HepG2 (cell line): Measurements from ENCODE around the gene GATA1. TPM values are rescaled to one million over a fixed set of nuclear protein-coding genes. Genes with fewer than 3 reads are reported as not detected.

Experiments
- ATAC-seq: fragments of 200-7000 bp; cut with Tn5 transposase; 3 replicates; pipeline ENCODE4 v1.9.1; 2020; ENCODE audit warnings: mild to moderate bottlenecking, moderate library complexity
- BruUV-seq: library from RNA; stranded (reverse); fragments of 400-500 nt; replicated peaks from 2 replicates; lab custom pipeline; 2021; lab: Mats Ljungman, UMichigan
- CTCF ChIA-PET: fragments of 300-600 bp; formaldehyde crosslinking; extraction: SDS; loops from one replicate; lab custom pipeline; 2021; ENCODE audit warnings: low total read pairs, inconsistent platforms, low intra/inter-chr PET ratio; lab: Yijun Ruan, JAX
- POLR2A ChIA-PET: fragments of 350-600 bp; sonication (Branson Sonifier 250); formaldehyde crosslinking; loops from one replicate; lab custom pipeline; 2020; ENCODE audit warnings: antibody characterized with exemption, inconsistent platforms; lab: Yijun Ruan, JAX
- DNase-seq: peaks from one replicate; pipeline ENCODE4 v3.0.0-alpha.2; 2015; ENCODE audit warnings: low spot score
- FAIRE-seq: peaks from 3 replicates; lab custom pipeline; 2011; peaks lifted over from hg19 to GRCh38; lab: Jason Lieb, UNC
- H2AFZ ChIP-seq: one replicate; pipeline ENCODE4 v1.6.1; 2011; ENCODE audit warnings: low read length, inconsistent platforms
- H3K27ac ChIP-seq: fragments of 300-600 bp; 3 replicates; pipeline ENCODE4 v1.8.0; 2011; ENCODE audit warnings: mixed run types, mild to moderate bottlenecking, mixed read lengths, low read length, inconsistent platforms; ENCODE audit not compliant: insufficient read depth; ENCODE audit errors: extremely low read length
- H3K27me3 ChIP-seq, 2 experiments: fragments of 200-600 bp in 1 of 2; 2 replicates in 1 of 2; 3 replicates in 1 of 2; pipeline versions ENCODE4 v1.6.0 to v1.8.0; 2011; ENCODE audit warnings: low read length in 2 of 2, mild to moderate bottlenecking in 2 of 2, moderate library complexity in 2 of 2, inconsistent platforms in 1 of 2; ENCODE audit not compliant: insufficient read depth in 2 of 2, control insufficient read depth in 1 of 2
- H3K36me3 ChIP-seq, 2 experiments: fragments of 200-600 bp in 1 of 2; replicated peaks in 1 of 2; 2 replicates in 1 of 2; 3 replicates in 1 of 2; pipeline versions ENCODE4 v1.5.1 to v1.8.0; 2011; ENCODE audit warnings: low read length in 2 of 2, inconsistent platforms in 1 of 2; ENCODE audit not compliant: insufficient read depth in 2 of 2, control insufficient read depth in 1 of 2
- H3K4me1 ChIP-seq: 2 replicates; pipeline ENCODE4 v1.5.1; 2012; ENCODE audit warnings: low read length, inconsistent platforms; ENCODE audit not compliant: insufficient read depth
- H3K4me2 ChIP-seq: 2 replicates; pipeline ENCODE4 v1.6.0; 2011; ENCODE audit warnings: low read depth, low read length, inconsistent platforms
- H3K4me3 ChIP-seq, 3 experiments: fragments of 200-600 bp in 1 of 3; sonication (generic), shearing (Covaris generic) in 1 of 3; replicated peaks in 1 of 3; 2 replicates each; pipeline ENCODE4 v1.5.1; 2011 to 2016; ENCODE audit warnings: low read length in 3 of 3, inconsistent platforms in 2 of 3, low read depth in 2 of 3, mild to moderate bottlenecking in 2 of 3, control low read depth in 1 of 3, mixed read lengths in 1 of 3; ENCODE audit not compliant: insufficient read depth in 1 of 3
- H3K79me2 ChIP-seq: one replicate; pipeline ENCODE4 v1.6.1; 2011; ENCODE audit warnings: low read length, inconsistent platforms; ENCODE audit not compliant: insufficient read depth
- H3K9ac ChIP-seq: 2 replicates; pipeline ENCODE4 v1.6.0; 2011; ENCODE audit warnings: mild to moderate bottlenecking, low read depth, low read length, inconsistent platforms; ENCODE audit not compliant: insufficient read depth
- H3K9me3 ChIP-seq: 2 replicates; pipeline ENCODE4 v1.5.1; 2012; ENCODE audit warnings: mild to moderate bottlenecking, low read length
- H4K20me1 ChIP-seq: 2 replicates; pipeline ENCODE4 v1.6.0; 2011; ENCODE audit warnings: inconsistent platforms, mild to moderate bottlenecking, low read length, moderate library complexity; ENCODE audit not compliant: insufficient read depth
- DR1 ChIP-seq: sonication (generic); formaldehyde crosslinking; IDR thresholded peaks from 2 replicates; pipeline ENCODE4 v1.8.0; 2021; ENCODE audit warnings: mild to moderate bottlenecking, missing genetic modification reagents, inconsistent platforms
- FIP1L1 ChIP-seq: fragments of 200-400 bp; formaldehyde crosslinking; IDR thresholded peaks from 2 replicates; pipeline ENCODE4 v1.6.1; 2018; ENCODE audit warnings: low read depth, mild to moderate bottlenecking, low read length, moderate library complexity, borderline replicate concordance; ENCODE audit not compliant: insufficient read depth
- FOXM1 ChIP-seq: sonication (generic); formaldehyde crosslinking; IDR thresholded peaks from 2 replicates; pipeline ENCODE4 v1.5.0; 2020; ENCODE audit warnings: missing genetic modification reagents
- HHEX ChIP-seq: IDR thresholded peaks from 2 replicates; pipeline ENCODE4 v1.6.1; 2016; ENCODE audit warnings: control low read depth
- HIVEP1 ChIP-seq: sonication (generic); formaldehyde crosslinking; IDR thresholded peaks from 2 replicates; pipeline ENCODE4 v1.4.0; 2020; ENCODE audit warnings: mild to moderate bottlenecking, missing genetic modification reagents
- HOXA9 ChIP-seq: sonication (generic); formaldehyde crosslinking; IDR thresholded peaks from 2 replicates; pipeline ENCODE4 v1.8.1; 2022; ENCODE audit warnings: missing genetic modification reagents, mild to moderate bottlenecking, moderate library complexity, borderline replicate concordance
- KDM3A ChIP-seq: IDR thresholded peaks from 2 replicates; pipeline ENCODE4 v1.6.1; 2018; ENCODE audit warnings: low read depth, missing compliant biosample characterization
- KLF12 ChIP-seq: sonication (generic); formaldehyde crosslinking; IDR thresholded peaks from 2 replicates; pipeline ENCODE4 v1.4.0; 2020; ENCODE audit warnings: missing genetic modification reagents, borderline replicate concordance
- MATR3 ChIP-seq: sonication (generic); formaldehyde crosslinking; IDR thresholded peaks from 2 replicates; pipeline ENCODE4 v1.4.0; 2020; ENCODE audit warnings: missing genetic modification reagents
- MIER2 ChIP-seq: IDR thresholded peaks from 2 replicates; pipeline ENCODE4 v1.6.1; 2016; ENCODE audit warnings: missing biosample characterization, missing genetic modification reagents
- MIXL1 ChIP-seq: IDR thresholded peaks from 2 replicates; pipeline ENCODE4 v1.6.1; 2016
- RBM39 ChIP-seq: fragments of 200-400 bp; formaldehyde crosslinking; IDR thresholded peaks from one replicate; pipeline ENCODE4 v1.6.1; 2018; ENCODE audit warnings: antibody characterized with exemption, mild to moderate bottlenecking, low read depth, low read length; ENCODE audit not compliant: poor library complexity, severe bottlenecking
- SIN3A ChIP-seq: IDR thresholded peaks from 2 replicates; pipeline ENCODE4 v1.6.1; 2011; ENCODE audit warnings: low read depth, mild to moderate bottlenecking, control low read depth, low read length, borderline replicate concordance
- SKI ChIP-seq: fragments of 450-650 bp; IDR thresholded peaks from one replicate; pipeline ENCODE4 v1.6.1; 2018; ENCODE audit warnings: mild to moderate bottlenecking; ENCODE audit not compliant: partially characterized antibody
- ZBTB4 ChIP-seq: sonication (generic); formaldehyde crosslinking; IDR thresholded peaks from 2 replicates; pipeline ENCODE4 v1.4.0; 2020; ENCODE audit warnings: missing genetic modification reagents, mild to moderate bottlenecking, borderline replicate concordance
- ZNF383 ChIP-seq: sonication (generic); formaldehyde crosslinking; IDR thresholded peaks from 2 replicates; pipeline ENCODE4 v1.4.0; 2020; ENCODE audit warnings: missing genetic modification reagents, mild to moderate bottlenecking, borderline replicate concordance
- ZNF44 ChIP-seq: sonication (generic); formaldehyde crosslinking; IDR thresholded peaks from 2 replicates; pipeline ENCODE4 v1.5.1; 2020; ENCODE audit warnings: mild to moderate bottlenecking, missing genetic modification reagents
- WGBS: methylation state at CpG from one replicate; pipeline ENCODE4 v1.1.6; 2017; ENCODE audit warnings: low lambda C conversion rate; 5-methylcytosine and 5-hydroxymethylcytosine counted together
- in situ Hi-C: cut with HindIII; loops from 2 replicates; pipeline ENCODE4 v1.10.0; 2017; ENCODE audit warnings: low pct_unique_long_range_greater_than_20kb; ENCODE audit not compliant: extremely low pct_ligation_motif_present
- intact Hi-C: fragments of 100-400 bp; cut with micrococcal nuclease; formaldehyde crosslinking; loops from one replicate; pipeline ENCODE4 v1.10.0; 2022; ENCODE audit not compliant: unreplicated experiment
- polyA plus RNA-seq, 8 experiments: library from polyadenylated mRNA; depleted of rRNA in 3 of 8; stranded (reverse) in 7 of 8; unstranded in 1 of 8; fragments of >200 nt; fragmentation: Illumina TruSeq in 4 of 8; extraction: Trizol in 4 of 8; gene quantifications; 2 replicates each; pipeline versions ENCODE4 v1.2.1 to v1.2.3, GENCODE V29; 2011 to 2016; ENCODE audit warnings: low read depth in 4 of 8, missing spikeins in 1 of 8, mixed read lengths in 1 of 8; ENCODE audit not compliant: insufficient read depth in 1 of 8
- total RNA-seq, 5 experiments: library from RNA; depleted of rRNA; stranded (reverse); fragments of >200 nt; fragmentation: Illumina TruSeq; extraction: Trizol; gene quantifications; 2 replicates each; pipeline ENCODE4 v1.2.3, GENCODE V29; 2016; ENCODE audit warnings: low read depth in 1 of 5
- TF ChIP-seq, protein P1 (sequence below): sonication (generic); formaldehyde crosslinking; IDR thresholded peaks from 2 replicates; pipeline ENCODE4 v1.8.1; 2022; ENCODE audit warnings: mild to moderate bottlenecking, missing genetic modification reagents
- TF ChIP-seq, protein P2 (sequence below): sonication (generic); formaldehyde crosslinking; IDR thresholded peaks from 2 replicates; pipeline ENCODE4 v1.4.0; 2020; ENCODE audit warnings: missing genetic modification reagents
- TF ChIP-seq, protein P3 (sequence below): conservative IDR thresholded peaks from 2 replicates; pipeline ENCODE4 v1.6.1; 2018; ENCODE audit warnings: missing genetic modification reagents

GATA1 gene
- total and polyA plus RNA-seq, 2 of the 13 experiments (the other 11 are each of a cell fraction or from before 2014, with no cell fraction given) = 0.13 TPM; not detected in 1

DNA sequence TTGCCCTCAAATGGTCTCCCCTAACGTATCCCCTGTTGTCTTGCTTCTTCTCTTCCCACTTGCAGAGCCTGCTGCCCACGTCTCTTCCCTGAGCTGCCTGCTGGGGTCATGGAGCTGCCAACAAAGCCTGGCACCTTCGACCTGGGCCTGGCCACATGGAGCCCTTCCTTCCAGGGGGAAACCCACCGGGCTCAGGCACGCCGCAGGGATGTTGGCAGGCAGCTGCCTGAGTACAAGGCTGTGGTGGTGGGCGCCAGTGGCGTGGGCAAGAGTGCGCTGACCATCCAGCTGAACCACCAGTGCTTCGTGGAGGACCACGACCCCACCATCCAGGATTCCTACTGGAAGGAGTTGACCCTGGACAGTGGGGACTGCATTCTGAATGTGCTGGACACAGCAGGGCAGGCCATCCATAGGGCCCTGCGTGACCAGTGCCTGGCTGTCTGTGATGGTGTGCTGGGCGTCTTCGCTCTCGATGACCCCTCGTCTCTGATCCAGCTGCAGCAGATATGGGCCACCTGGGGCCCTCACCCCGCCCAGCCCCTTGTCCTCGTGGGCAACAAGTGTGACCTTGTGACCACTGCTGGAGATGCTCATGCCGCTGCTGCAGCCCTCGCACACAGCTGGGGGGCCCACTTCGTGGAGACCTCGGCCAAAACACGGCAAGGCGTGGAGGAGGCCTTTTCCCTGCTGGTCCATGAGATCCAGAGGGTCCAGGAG, 42.8 kb downstream of the GATA1 start:
- Histone ChIP-seq H3K27ac (no peak overlapping the region), H3K27me3 (no peaks in the 10 kb centered on the region), H3K9me3 (no peaks in the 10 kb centered on the region), H4K20me1 (no peaks in the 10 kb centered on the region), H3K9ac (no peak overlapping the region), H3K79me2 (peaks cover 3% of the 10 kb centered on the region), H3K4me3 (no peak overlapping the region), H3K4me2 (no peak overlapping the region), H2AFZ (no peak overlapping the region), H3K4me1 (peaks cover 15% of the 10 kb centered on the region), H3K36me3 (no peaks in the 10 kb centered on the region)
- ChIA-PET CTCF (no interaction called here), POLR2A (no interaction called here)
- no peak for FAIRE-seq
- DNase-seq = no peak
- in situ Hi-C loops = no loop called here
- 89% methylated on average over 5 of the region's 24 CpGs for WGBS
- BruUV-seq = no TSS peak
- no peak for ATAC-seq
- TF ChIP-seq KLF12 (CRISPR knock-in tag) = no peak
- no peak for TF ChIP-seq HIVEP1 (CRISPR knock-in tag)
- TF ChIP-seq FOXM1 (CRISPR knock-in tag) = no peak
- TF ChIP-seq MIER2 (CRISPR knock-in tag) = no peak
- TF ChIP-seq, protein P1, sequence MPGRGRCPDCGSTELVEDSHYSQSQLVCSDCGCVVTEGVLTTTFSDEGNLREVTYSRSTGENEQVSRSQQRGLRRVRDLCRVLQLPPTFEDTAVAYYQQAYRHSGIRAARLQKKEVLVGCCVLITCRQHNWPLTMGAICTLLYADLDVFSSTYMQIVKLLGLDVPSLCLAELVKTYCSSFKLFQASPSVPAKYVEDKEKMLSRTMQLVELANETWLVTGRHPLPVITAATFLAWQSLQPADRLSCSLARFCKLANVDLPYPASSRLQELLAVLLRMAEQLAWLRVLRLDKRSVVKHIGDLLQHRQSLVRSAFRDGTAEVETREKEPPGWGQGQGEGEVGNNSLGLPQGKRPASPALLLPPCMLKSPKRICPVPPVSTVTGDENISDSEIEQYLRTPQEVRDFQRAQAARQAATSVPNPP (CRISPR knock-in tag) = no peak
- TF ChIP-seq DR1 (CRISPR knock-in tag) = no peak
- TF ChIP-seq ZNF383 (CRISPR knock-in tag) = no peak
- no peak for TF ChIP-seq SKI
- TF ChIP-seq HHEX (CRISPR knock-in tag) = no peak
- no peak for TF ChIP-seq SIN3A
- TF ChIP-seq ZNF44 = no peak
- TF ChIP-seq KDM3A = no peak
- TF ChIP-seq FIP1L1 = no peak
- no peak for TF ChIP-seq MIXL1 (CRISPR knock-in tag)
- no peak for TF ChIP-seq HOXA9 (CRISPR knock-in tag)
- TF ChIP-seq, protein P2, sequence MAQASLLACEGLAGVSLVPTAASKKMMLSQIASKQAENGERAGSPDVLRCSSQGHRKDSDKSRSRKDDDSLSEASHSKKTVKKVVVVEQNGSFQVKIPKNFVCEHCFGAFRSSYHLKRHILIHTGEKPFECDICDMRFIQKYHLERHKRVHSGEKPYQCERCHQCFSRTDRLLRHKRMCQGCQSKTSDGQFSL (CRISPR knock-in tag) = no peak
- no peak for TF ChIP-seq MATR3
- no peak for TF ChIP-seq ZBTB4 (CRISPR knock-in tag)
- TF ChIP-seq, protein P3, sequence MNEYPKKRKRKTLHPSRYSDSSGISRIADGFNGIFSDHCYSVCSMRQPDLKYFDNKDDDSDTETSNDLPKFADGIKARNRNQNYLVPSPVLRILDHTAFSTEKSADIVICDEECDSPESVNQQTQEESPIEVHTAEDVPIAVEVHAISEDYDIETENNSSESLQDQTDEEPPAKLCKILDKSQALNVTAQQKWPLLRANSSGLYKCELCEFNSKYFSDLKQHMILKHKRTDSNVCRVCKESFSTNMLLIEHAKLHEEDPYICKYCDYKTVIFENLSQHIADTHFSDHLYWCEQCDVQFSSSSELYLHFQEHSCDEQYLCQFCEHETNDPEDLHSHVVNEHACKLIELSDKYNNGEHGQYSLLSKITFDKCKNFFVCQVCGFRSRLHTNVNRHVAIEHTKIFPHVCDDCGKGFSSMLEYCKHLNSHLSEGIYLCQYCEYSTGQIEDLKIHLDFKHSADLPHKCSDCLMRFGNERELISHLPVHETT (CRISPR knock-in tag) = no peak
- no peak for TF ChIP-seq RBM39
- intact Hi-C loops = no loop called here
